HG03571 (cell line): Measurements from ENCODE around the gene ASIC2.
"Not testable (repeated sequence)": the region's sequence is repeated elsewhere in the genome, so short reads cannot be mapped to it uniquely, and the experiment has no call there.

Experiments
- ATAC-seq: cut with Tn5 transposase; IDR thresholded peaks from one replicate; pipeline ENCODE4 v1.9.1; 2021; ENCODE audit not compliant: unreplicated experiment

Gene ASIC2

DNA sequence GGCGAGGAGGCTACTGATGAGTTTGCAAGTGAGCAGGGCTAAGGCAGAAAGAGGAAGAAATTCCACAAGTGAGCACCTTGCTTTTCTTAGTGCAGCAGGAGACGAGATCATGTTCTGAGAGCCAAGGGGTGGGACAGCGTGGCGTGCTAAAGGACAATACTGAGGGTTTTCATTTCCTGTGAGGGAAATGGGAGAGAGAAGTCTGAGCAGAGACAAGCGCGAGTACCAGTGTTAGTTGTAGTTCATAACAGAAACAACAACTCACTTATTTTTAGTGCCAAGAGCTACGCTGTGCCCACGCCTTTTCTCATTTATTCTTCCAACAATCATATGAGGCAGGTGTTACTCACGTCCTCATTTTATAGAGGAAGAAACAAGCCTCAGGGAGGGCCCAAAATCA lies 299.1 kb downstream of the ASIC2 start:
- no peak for ATAC-seq

DNA sequence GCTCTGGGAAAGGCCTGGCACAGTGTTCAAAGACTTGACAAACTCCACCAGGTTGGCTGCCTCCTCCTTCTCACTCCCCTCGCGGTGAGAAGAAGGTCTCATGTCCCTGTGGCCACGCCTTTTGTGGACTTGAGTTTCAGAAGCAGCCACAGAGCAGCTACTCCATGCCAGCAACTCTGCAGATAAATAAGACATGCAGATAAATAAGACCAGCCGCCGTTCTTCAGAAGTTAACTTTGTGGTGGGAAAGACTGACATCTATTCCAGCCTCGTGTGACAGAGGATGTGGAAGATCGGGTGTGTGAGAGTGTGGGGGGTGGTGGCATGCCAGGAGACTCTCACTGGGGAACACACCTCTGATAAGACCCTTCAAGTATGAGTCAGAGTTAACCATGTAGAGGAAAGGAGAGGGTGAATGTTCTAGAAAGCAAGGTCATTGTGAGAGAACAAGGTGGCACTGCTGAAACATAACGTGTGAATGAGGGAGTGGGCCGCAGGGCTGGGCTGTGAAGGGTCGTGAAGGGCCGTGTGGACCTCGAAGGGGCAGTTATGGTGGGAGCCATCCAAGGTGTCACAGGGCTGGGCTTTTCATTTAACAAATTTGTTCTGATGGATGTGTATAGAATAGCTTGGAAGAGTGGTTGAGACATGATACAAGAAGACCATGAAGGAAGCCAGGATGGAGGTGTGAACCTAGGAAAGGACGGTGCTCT lies 300.6 kb downstream of the ASIC2 start:
- no peak for ATAC-seq

DNA sequence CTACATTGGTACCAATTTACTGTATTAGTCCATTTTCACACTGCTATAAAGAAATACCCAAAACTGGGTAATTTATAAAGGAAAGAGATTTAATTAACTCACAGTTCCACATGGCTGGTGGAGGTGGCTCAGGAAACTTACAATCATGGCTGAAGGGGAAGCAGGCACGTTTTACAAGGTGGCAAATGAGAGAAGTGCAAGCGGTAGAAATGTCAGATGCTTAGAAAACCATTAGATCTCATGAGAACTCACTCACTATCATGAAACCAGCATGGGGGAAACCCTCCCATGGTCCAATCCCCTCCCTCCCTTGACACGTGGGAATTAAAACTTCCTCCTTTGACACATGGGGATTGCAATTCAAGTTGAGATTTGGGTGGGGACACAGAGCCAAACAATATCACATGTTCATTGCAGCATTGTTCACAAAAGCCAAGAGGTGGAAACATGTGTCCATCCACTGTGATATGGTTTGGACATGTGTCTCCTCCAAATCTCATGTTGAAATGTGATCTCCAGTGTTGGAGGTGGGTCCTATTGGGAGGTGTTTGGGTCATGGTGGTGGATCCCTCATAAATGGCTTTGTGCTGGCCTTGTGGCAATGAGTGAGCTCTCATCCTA lies 304.5 kb downstream of the ASIC2 start:
- no peak for ATAC-seq

DNA sequence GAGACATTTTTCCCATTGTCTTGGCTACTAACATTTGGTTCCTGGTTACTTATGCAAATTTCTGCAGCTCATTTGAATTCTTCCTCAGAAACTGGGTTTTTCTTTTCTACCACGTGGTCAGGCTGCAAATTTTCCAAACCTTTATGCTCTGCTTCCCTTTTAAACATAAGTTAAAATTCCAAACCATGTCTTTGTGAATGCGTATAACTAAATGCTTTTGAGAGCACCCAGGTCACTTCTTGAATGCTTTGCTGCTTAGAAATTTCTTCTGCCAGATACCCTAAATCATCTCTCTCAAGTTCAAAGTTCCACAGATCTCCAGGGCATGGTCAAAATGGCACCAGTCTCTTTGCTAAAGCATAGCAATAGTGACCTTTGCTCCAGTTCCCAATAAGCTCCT lies 305.2 kb downstream of the ASIC2 start:
- ATAC-seq = not testable (repeated sequence)

DNA sequence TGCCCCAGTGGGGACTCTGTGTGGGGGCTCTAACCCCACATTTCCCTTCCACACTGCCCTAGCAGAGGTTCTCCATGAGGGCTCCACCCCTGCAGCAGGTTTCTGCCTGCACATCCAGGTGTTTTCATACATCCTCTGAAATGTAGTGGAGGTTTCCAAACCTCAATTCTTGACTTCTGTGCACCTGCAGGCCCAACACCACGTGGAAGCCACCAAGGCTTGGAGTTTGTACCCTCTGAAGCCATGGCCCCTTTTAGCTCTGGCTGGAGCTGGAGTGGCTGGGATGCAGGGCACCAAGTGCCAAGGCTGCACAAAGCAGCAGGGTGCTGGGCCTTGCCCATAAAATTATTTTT lies 305.7 kb downstream of the ASIC2 start:
- not testable (repeated sequence) for ATAC-seq

DNA sequence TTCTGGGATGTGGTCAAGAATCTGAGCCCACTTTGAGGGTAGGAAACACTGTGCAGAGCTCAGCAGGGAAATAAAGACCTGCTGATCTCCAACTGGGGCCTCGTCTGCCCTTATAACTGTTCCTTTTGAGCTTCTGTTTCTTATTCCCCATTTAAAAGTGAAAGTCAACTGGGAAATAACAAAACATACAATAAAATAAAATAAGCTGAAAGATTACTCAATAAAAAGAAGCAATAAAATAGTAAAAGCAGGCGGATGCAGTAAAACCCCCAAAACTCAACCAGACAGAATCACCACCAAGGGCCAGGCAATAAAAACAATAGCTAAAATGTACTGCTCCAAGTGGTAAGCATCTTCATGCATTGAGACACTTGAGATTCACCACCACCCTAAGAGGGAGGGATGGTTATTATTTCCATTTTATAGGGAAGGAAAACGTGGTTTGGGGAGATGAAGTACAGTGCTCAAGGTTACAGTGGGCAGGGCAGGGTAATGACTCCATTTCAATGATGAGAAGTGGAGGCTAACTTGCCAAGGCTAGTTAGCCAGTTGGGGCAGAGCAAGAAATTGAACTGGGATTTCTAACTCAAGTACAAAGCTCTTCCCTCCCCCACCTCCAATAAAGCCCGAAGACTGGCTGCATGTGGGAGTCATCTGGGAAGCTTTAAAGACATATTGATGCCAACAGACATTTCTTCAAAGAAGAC lies 307.9 kb downstream of the ASIC2 start:
- no peak for ATAC-seq

DNA sequence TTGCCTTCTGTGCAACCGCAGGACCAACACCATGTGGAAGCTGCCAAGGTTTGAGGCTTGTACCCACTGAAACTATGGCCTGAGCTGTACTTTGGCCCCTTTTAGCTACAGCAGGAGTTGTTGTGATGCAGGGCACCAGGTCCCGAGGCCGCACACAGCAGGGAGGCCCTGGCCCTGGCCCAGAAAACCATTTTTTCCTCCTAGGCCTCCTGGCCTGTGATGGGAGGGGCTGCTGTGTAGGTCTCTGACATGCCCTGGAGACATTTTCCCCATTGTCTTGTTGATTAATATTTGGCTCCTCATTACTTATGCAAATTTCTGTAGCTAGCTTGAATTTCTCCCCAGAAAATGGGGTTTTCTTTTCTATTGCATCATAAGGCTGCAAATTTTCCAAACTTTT lies 311.5 kb downstream of the ASIC2 start:
- ATAC-seq = not testable (repeated sequence)

DNA sequence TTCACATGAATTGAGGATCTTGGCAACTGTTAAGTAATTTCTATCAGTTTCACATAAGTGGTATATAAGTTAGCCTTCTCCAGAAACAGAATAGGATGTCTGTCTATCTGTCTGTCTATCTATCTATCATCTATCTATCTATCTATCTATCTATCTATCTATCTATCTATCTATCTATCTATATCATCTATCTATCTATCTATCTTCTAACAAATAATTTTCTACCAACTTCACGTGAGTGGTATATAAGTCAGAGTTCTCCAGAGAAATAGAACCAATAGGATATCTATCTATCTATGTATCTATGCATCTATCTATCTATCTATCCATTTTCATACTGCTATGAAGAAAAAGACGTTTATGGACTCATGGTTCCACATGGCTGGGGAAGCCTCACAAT lies 312.9 kb downstream of the ASIC2 start:
- ATAC-seq = no peak

DNA sequence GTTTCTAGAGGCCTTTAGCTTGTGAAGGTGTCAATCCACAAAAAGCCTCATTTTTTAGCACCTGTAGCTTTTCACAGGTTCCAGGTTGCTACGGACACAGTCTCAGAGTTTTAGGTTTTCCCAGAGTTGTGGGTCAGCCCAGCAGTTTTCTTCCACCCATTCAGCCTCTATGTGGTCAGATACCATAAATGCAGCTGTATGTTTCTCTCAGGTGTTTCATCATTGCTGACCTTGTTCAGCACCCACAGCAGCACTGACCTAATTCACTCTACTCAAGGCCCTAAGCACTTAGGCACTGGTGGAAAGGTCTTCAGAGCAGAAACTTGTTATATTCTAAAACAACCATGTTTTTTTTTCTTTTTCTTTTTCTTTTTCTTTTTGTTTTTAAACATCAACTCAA lies 316.5 kb downstream of the ASIC2 start:
- ATAC-seq = no peak

DNA sequence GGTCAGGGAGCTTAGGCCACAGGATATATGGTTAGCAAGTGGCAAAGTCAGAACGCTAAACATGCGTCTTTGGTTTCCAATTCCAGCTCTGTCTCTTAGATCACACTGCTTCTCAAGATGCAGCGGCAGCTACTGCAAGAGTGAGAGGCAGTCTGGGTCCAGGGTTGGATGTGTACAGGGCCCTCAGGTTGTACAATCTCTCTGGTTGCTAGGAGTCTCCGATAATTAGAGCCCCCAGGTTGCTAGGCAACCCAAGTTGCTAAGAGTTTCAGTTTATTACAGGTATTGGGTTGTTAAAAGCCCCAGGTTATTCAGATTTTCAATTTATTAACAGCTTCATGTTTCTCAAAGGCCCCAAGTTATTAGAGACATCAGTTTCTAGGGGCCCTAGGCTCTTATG lies 317.0 kb downstream of the ASIC2 start:
- ATAC-seq = no peak

DNA sequence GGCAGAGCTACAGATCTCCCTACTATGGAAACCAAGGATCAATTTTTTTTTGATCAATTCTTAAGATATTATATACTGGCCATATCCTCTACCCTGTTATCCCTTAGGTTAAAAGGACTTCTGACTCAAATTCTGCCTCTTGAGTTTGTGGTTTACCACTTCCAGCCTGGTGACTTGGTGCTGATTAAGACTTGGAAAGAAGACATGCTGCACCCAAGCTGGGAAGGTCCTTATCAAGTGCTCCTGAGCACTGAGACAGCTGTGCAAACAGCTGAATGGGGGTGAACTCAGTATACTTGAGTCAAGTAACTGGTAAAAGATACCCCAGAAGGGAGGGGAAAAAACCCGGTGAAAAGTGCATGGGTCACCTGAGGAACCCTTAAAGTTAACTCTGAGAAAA lies 321.9 kb downstream of the ASIC2 start:
- no peak for ATAC-seq

DNA sequence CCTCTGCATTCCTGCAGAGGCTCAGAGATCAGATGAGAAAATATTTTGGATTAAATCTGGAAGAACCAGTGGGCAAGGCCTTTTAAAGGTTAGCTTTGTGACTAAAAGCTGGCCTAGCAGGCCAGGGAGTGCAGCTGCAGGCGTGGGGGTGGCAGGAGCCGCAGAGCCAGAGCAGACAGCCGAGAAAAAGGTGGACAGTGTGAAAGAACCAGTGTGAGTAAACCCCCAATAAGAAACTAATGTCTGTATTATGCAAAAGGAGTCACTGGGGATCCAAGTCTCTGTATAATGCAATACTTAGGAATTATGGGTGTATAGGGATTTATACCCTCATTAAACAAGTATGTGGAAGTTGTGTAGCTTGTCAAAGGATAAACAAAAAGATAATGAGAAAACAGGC lies 322.8 kb downstream of the ASIC2 start:
- no peak for ATAC-seq

DNA sequence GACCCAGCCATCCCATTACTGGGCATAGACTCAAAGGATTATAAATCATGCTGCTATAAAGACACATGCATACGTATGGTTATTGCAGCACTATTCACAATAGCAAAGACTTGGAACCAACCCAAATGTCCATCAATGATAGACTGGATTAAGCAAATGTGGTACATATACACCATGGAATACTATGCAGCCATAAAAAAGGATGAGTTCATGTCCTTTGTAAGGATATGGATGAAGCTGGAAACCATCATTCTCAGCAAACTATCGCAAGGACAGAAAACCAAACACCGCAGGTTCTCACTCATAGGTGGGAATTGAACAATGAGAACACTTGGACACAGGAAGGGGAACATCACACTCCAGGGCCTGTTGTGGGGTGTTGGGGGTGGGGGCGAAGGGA lies 323.9 kb downstream of the ASIC2 start:
- ATAC-seq = not testable (repeated sequence)

DNA sequence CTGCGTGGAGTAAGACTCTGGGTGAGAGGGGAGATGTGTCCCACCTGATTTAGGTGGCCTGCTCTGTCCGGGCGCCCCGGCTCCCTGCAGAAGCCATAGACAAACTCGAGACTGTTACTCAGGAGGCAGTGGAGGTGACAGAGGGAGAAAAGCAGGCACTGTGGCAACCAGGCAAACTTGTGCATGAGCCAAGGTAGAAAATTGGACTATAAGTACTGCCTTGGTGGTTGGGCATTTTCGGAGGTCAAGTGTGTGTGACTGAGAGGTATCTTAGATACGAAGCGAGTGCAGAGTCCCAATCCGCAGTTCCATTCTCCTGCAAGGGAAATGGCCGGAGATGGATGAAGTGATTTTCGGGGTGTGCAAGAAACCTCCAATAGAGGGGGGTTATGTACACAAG lies 328.6 kb downstream of the ASIC2 start:
- ATAC-seq = no peak
